Stimulated activated CD4-positive, alpha-beta T cell treated with anti-CD3 and anti-CD28 coated beads, Interleukin-1b, Interleukin-23, amount 100 ng/mL, for 48 hours (primary cell): ENCODE data around the gene C12orf50.
"Not testable (repeated sequence)": the region's sequence is repeated elsewhere in the genome, so short reads cannot be mapped to it uniquely, and the experiment has no call there.

Experiments
- DNase-seq: peaks from one replicate; pipeline ENCODE4 v3.0.0-alpha.2; 2020

The C12orf50 gene

DNA sequence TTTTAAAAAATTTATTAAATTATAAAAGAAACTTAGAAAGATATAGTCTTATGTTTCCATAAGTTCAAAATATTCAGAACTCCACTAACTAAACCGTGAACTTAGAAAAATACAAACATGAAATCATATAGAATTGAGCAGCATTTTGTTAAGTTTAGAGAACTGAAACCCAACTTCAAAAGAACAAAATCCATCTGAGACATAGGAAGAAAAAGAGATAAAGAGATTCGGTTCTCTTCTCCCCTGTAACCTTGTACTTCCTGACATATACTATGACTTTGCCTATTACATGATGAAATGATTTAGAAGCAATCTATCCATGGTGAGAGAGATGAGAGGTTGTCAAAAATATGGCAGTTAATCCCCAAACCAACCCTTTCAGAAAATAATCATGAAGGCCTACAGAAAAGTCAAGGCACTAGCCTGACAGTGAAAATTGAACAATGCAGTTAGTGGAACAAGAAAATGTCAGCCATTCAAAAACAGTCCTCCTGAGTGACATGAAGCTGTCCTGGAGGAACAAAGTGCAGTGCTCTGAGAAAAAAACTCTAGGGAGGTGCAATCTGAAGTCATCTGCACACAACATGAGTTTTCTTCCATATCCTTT, 44.0 kb downstream of the C12orf50 start:
- DNase-seq = no peak

DNA sequence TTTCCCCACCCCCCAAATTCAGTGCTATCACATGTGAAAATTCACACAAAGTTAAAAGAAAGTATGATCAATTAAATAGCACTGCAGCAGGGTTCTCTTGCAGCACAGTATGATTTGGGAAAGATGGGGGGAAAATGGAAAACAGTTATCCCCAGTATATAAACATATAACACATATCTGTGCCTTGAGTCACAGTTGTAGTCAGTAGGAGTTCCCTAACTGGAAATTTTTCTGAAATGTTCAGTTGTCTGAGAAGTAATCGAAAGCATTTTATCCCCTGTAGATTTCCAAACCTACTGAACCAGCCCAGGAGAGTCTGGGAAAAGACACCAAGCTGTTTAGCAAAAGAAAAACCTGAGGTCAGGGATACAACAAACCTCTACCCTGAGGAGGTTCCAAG, 47.0 kb downstream of the C12orf50 start:
- DNase-seq = no peak

DNA sequence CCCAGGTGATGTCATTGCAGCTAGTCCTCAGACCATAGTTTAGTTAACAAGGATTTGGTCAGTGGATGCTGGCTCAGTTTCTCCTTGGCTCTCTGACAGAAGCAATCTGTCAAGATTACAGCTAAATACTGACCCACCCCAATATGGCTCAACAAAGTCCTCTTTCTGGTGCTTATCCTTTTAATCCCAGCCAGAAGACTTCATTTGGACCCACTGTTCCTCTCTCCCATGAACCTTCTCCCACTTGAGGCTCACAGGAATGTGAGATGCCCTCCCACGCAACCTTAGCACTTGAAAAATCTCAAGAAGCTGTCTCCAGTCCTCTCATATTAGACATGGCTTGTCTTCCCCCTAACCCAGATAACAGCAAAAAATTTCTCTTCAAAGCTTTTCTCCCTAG, 47.7 kb downstream of the C12orf50 start:
- no peak for DNase-seq

DNA sequence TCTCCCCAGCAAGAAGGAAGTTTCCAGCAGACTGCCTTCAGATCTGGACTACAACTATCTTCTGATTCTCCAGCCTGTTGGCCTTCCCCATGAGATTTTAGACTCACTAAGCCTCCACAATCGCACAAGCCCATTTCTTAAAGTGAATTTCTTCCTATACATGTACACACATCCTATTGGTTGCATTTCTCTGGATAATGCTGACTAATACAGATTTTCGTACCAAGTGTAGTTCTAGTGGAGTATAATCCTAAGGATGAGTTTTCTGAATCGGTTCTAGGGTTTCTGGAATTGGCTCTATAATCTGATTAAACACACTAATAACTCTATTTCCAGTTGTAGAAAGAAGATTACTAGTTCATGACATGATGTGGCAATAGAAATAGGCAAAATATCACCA, 53.3 kb downstream of the C12orf50 start:
- no peak for DNase-seq

DNA sequence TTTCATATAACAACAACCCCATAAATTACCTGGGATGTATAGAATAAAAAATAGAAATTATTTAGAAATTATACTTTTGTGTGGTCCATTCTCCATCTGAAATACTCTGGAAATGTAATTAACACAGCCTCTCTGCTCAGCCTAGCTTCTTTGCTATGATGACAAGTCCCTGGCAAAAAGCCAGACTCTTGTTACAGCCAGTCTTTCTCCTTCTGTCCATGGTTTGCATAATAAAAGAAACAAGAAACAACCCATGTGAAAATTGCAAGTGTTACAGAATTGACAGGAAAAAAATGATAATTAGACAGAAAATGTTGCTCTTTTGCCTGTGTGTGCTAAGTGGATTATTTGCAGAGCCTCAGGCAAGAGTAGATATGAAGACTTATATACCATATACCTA, 61.3 kb downstream of the C12orf50 start:
- no peak for DNase-seq

DNA sequence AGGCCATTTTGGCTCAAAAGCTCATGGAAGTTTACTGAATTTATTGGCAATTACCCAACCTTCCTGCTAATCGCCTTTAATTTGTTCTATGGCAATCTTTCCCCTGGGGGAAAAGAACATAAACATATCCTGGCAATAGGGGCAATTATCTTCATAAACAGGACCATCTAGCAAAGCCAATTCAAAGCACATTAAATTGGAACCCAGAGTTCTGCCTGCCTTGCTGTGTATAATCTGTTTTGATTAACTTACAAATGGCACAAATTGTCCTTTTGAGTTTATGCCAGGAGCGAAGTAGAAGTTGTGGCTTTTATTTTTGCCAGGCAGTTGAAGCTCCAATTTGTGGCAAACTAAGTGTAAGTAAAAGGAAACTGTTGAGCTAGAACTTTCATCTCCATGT, 68.6 kb downstream of the C12orf50 start:
- DNase-seq = no peak

DNA sequence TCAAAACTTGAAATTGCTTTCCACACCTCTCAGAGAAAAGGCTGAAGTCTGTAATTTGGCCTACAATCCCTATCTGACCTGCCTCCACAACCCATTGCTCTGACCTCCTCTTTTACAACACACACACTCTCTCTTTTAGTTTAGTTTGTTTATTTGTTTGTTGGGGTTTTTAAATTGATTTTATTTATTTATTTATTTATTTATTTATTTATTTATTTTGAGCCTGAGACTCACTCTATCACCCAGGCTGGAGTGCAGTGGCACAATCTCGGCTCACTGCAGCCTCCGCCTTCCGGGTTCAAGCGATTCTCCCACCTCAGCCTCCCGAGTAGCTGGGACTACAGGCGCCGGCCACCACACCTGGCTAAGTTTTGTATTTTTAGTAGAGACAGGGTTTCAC, 75.2 kb downstream of the C12orf50 start:
- DNase-seq = not testable (repeated sequence)

DNA sequence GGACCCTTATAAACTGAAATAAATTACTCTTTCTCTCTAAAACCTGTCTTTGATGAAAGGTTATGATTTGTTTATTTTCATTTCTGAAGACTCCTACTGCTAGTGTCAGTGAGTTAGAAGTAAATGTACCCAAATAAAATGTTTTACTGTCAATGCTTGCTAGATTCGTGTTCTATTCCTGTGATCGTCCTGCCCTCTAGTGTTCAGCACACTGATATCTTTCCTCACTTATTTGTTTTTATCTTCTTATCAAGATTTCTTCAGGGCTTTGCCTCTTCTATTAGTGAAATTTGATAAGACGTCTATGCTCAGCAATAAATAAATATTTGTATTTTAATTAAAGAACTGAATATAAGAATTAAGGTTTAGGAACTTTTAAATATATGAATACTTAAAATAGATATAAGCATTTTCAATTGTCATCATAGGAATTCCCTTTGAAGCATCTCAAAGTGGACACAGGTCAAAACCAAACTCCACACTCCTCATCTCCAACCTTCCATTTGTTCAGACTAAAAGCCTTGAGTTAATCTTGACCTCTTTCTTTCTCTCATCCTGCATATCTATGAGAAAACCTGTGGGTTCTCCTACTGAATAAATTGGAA, 75.8 kb downstream of the C12orf50 start:
- DNase-seq = no peak

DNA sequence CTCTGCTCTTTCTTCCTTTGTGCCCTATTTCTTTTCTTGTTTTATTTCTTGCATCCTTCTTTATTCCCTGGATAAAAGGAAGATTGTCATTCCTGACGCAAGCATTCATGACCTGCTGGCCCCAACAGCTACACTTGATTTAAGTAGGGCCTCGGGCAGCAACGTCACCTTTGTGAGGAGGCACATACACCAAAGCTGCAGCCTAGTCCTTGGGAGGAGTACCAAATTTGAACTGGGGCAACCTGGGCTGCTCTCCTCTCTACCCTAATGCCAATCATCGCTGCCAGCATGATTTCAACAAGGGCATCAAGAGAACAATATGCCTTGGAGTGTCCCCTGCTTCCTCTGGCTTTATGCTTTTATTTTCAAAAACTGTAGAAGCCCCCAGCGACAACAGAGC, 76.4 kb downstream of the C12orf50 start:
- DNase-seq = no peak

DNA sequence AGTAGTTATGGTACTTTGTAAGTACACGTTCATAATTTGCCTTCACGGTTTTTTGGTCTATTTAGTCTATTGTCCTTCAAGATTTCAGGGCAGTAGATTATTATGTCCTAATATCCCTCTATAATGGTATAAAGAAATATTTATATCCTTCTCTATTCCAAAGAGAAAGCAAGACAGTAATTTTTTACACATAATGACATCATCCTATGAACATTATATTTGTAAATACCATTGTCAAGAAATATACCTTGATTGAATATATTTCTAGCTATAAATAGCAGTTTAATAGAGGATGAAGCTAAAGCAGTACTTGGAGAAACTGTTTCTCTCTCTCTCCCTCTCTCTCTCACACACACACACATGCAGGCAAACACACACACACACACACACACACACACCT, 77.0 kb downstream of the C12orf50 start:
- no peak for DNase-seq

DNA sequence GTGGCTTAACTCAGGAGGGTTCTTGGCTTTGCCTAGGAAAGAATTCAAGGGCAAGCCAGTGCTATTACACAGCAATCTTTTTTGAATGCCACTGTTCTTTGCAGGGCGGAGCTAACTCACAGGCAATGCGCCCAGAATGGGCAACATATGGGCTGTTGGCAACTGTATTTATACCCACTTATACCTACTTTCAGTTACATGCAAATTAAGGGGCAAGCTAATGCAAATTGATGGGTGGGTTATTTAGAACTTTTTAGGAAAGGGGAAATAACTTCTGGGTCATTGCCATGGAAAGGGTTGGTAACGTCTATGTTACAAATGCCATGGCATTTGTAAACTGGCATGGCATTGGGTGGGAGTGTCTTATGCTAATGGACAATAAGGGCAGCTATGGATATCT, 85.4 kb downstream of the C12orf50 start:
- DNase-seq = no peak

DNA sequence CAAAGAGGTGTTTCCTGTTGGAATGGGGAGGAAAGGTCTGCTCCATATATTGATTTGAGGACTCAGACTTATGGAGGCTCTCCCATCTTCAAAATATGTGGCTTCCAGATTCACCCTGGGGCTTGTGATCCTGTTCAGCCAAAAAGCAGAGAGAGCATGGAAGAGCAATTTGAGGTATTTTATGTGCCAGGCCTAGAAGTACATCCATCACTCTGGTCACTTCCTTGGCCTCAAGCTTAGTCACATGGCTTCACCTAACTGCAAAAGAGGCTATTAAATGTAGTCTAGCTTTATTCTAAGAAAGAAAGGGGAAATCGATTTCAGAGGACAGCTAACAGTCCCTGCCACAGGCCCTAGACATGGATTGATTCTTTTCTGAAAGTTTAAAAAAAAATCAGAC, 86.2 kb downstream of the C12orf50 start:
- DNase-seq = no peak

DNA sequence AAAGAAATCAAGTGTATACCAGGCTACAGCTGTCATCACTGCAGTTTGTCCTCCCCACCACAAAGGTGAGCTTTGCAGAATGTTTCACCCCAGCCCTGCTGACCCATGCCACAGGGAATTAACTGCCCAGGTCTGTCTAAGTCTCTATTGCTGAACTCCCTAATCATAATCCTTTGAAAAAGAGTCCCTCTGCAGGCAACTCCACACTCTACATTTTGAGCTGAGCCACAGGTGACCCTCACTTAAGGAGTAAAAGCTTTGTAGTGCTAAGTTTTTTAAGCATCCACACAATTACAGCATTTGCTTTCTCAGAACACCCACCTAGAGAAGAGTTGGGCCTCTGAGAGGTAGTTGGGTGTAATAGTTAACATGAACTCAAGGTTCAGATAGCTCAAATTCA, 90.0 kb downstream of the C12orf50 start:
- DNase-seq = no peak

DNA sequence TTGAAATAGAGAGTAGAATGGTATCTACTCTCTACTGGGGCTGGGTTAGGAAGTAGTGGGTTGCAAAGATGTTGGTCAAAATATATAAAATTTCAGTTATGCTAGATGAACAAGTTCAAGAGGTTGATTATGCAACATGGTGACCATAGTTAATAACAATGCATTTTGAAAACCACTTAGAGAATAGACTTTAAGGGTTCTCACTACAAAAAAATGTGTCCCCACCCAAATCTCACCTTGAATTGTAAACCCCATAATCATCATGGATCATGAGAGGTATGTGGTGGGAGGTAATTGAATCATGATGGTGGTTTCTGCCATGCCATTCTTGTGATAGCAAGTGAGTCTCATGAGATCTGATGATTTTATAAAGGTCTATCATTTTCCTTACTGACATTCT, 94.0 kb downstream of the C12orf50 start:
- DNase-seq = no peak

DNA sequence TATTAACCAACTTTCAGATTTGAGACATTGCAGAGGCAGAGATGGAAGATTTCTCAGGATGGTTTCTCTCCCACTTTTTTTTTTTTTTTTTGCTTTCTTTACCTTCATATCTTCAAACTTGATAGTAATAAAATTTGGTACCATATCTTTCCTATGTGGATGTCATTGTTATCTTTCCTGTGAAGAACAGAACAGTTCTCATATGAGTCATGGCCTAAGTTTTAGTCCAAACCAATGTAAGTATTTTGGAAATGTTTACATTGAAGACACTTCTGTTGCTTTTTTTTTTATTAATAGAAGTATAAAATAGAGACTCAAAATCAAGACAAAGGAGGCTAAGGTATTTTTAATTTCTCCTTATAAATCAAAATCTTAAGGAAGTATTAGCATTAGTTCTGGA, 95.2 kb downstream of the C12orf50 start:
- no peak for DNase-seq

DNA sequence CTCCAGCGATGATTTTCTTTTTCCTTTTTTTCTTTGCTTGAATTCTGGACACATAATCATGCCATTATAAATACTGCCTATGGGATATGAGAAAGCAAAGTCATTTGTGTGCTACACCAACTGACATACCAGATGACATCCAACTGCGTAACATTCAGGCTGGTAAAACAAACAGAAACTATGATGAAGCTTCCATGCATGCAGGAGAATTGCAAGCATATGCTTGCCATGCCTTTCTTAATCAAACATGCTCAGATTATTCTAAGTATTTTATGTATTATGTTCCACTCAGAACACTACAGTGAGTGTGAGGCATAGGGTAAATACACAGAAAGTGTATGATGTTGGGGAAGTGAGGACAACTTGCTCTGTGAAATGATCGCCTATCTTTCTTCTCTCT, 97.4 kb downstream of the C12orf50 start:
- no peak for DNase-seq

DNA sequence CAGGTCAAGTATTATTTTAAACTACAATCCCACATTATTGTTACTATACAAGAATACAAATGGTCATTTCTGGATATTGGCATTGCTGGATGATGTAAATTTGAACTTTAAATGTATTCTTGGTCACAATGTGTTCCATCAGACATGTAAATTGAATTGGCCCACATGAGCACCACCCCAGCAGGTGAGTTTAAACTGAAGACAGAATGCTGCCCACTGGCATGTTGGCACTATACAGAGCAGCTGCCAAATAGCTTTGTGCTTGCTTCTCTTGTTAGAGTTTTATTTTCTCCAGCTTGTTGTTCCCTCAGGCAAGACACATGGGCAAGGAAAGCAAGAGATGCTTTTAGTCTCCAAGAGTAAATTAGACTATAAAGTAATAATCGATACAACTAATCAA, 98.6 kb downstream of the C12orf50 start:
- no peak for DNase-seq
